WI38 (cell line): ENCODE data around the gene FSD2.

Experiments
- H3K4me3 ChIP-seq: 2 replicates; pipeline ENCODE4 v1.5.1; 2011; ENCODE audit warnings: low read depth, mild to moderate bottlenecking, control low read depth, low read length
- TF ChIP-seq, protein P1 (sequence below): IDR thresholded peaks from 2 replicates; pipeline ENCODE4 v1.5.1; 2012; ENCODE audit warnings: low read depth, mild to moderate bottlenecking, control low read depth, low read length

Gene FSD2

DNA sequence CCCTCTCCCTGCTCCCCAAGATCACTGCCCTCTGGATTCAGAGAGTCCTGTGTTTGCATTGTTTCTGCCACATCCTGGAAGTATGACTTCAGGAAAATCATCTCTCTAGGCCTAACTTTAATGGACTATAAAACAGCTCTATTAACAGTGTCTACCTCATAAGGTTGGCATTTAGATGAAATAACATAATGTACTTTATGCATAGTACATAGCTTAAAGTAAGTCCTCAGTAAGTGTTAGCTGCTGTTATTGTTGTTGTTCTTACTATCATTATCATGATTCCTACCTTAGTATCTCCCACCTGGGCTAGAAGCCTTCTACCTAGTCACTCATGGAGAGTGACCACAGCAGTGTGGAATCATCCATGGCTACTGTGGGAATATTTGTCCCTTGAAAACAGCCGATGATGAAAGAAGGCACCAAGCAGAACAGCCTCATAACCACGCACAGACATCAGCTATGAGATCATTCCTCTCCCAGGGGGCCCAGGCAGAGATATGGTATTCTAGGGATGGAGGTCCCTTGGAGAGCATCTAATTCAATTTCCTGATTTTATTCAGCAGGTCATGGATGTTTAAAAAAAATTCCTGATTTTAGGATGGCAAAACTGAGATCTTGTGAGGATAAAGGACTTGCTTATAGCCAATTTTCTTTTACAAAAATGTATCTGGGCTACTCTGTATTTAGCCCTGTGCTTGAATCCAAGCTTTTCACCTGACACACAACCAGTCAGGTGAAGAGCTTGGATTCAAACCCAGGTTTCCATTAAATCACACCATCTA is 1.9 kb downstream of the FSD2 start:
- no peak overlapping the region for H3K4me3 ChIP-seq
- TF ChIP-seq, protein P1, sequence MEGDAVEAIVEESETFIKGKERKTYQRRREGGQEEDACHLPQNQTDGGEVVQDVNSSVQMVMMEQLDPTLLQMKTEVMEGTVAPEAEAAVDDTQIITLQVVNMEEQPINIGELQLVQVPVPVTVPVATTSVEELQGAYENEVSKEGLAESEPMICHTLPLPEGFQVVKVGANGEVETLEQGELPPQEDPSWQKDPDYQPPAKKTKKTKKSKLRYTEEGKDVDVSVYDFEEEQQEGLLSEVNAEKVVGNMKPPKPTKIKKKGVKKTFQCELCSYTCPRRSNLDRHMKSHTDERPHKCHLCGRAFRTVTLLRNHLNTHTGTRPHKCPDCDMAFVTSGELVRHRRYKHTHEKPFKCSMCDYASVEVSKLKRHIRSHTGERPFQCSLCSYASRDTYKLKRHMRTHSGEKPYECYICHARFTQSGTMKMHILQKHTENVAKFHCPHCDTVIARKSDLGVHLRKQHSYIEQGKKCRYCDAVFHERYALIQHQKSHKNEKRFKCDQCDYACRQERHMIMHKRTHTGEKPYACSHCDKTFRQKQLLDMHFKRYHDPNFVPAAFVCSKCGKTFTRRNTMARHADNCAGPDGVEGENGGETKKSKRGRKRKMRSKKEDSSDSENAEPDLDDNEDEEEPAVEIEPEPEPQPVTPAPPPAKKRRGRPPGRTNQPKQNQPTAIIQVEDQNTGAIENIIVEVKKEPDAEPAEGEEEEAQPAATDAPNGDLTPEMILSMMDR, result no peak

DNA sequence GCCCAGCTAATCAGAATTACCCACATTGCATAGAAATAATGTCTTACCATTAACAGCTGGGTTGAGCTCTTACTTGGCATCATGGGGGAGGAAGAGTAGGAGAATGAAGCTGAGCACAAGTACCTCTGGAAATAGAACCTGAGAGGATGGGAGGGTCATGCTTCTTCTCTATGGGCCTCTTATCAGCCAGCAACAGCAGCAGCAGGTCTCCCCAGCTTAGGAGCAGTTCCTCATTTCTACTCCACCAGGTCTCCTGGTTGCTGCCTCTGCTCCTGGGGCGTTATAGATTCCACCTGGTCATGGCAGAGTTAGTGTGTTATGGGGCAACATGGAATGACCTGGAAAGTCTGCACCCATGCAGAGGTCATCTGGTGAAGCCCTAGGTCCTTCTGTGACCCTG is 3.4 kb downstream of the FSD2 start:
- TF ChIP-seq, protein P1, result no peak

DNA sequence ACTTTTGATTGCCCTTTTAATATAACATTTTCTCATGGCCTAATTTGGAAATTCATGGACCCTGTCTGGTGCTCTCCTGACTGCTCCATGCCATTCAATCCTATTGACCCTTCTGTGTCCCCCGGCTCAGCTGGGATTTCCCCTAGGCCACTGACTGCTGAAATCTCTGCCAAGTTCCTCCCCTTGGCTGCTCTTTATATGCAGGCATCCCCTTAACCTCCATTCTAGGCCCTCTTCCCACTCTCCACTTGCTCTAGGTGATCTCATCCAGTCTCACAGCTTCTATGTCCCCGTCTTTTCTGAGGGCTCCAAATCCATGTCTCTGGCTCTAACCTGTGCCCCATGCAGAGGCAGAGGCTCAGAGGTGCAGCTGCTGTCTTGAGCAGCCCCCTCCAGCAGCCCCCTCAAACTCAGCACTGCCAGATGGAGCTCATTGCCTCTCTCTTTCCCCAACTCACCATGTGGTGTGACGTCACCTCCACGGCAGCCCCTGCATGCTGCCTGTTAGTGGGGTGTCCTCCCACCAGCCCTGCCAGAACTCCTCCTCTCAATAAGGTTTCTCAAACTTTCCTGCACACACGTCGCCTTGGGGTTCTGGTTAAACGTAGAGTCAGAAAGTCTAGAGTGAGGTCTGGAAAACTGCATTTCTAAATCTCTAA is 6.6 kb downstream of the FSD2 start:
- no peak overlapping the region for H3K4me3 ChIP-seq
- TF ChIP-seq, protein P1, result no peak

More for the DNA sequence above, 3.4 kb downstream of the FSD2 start:
- H3K4me3 ChIP-seq, result no peak overlapping the region

DNA sequence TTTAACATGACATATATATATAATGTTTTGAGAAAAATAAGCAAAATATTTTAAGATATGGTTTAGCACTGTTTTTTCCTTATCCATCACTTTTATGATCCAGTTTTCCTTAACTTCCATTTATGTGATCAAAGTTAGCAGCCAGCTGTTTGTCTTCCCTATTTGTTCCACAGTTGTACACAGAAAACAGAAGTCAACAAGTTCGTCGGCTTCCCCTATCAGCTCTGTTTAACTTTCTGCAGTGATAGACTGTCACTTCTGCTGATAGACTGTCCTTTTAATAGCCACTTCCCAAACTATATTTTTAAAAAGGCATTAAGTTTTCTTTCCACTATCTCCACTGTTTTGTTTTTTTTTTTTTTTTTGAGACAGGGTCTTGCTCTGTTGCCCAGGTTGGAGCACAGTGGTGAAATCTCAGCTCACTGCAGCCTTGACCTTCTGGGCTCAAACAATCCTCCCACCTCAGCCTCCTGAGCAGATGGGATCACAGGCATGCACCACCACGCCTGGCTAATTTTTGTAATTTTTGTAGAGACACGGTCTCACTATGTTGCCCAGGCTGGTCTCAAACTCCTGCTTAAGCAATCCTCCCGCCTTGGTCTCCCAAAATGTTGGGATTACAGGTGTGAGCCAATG is 7.2 kb downstream of the FSD2 start:
- TF ChIP-seq, protein P1, result no peak
- H3K4me3 ChIP-seq, result no peak overlapping the region

DNA sequence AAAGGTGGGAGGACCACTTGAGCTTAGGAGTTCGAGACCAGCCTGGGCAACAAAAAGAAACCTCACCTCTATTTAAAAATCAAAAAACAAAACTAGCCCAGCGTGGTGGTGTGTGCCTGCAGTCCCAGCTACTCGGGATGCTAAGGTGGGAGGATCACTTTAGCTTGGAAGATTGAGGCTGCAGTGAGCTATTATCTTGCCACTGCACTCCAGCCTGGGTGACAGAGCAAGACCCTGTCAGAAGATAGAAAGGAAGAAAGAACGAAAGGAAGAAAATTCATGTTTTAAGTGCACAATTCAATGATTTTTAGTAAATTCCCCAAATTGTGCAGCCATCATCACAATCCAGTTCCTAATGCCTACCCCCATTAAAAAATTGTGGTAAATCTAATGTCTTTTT is 7.8 kb downstream of the FSD2 start:
- TF ChIP-seq, protein P1, result no peak
- H3K4me3 ChIP-seq, result no peak overlapping the region

DNA sequence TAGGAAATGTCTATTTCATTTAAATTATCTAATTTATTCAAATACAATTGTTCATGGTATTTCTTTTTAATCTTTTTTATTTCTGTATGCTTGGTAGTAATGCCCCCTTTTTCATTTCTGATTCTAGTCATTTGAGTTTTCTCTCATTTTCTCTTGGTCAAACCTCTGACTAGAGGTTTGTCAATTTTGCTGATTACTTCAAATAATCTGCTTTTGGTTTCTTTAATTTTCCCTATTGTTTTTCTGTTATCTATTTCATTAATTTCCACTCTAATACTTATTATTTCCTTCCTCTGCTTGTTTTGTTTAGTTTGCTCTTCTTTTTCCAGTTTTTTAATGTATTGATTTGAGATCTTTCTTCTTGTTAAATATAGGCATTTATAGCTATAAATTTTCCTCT is 12.1 kb downstream of the FSD2 start:
- TF ChIP-seq, protein P1, result no peak
- no peak overlapping the region for H3K4me3 ChIP-seq

DNA sequence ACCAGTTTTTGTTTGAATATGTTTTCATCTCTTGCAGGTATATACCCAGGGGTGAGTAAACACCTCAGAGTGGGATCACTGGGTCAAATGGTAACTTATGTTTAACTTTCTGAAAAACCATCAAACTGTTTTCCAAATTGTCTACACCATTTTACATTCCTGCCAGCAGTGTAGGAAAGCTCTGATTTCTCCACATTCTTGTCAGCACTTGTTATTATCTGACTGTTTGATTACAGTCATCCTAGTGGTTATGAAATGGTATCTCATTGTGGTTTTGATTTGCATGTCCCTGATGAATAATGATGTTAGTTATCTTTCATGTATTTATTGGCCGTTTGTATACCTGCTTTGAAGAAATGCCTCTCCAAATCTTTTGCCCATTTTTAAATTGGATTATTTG is 13.8 kb downstream of the FSD2 start:
- no peak overlapping the region for H3K4me3 ChIP-seq
- TF ChIP-seq, protein P1, result no peak
